AG04450 (cell line): Measurements from ENCODE around the gene GPR148. TPM values are rescaled to one million over a fixed set of nuclear protein-coding genes. Genes with fewer than 3 reads are reported as not detected.
"Not testable (repeated sequence)": the region's sequence is repeated elsewhere in the genome, so short reads cannot be mapped to it uniquely, and the experiment has no call there.

Experiments
- CTCF ChIA-PET: fragments of 300-600, 350-600 bp; formaldehyde crosslinking; extraction: SDS; loops from one replicate; lab custom pipeline; 2022; ENCODE audit warnings: antibody characterized with exemption, inconsistent platforms; lab: Charles Lee
- POLR2A ChIA-PET: fragments of 350-600 bp; formaldehyde crosslinking; extraction: SDS; loops from one replicate; lab custom pipeline; 2021; ENCODE audit warnings: antibody characterized with exemption, inconsistent platforms; lab: Yijun Ruan, JAX
- DNase-seq: peaks from one replicate; pipeline ENCODE4 v3.0.0-alpha.2; 2011; ENCODE audit warnings: low read depth, low spot score
- H3K27ac ChIP-seq: one replicate; pipeline ENCODE4 v1.5.1; 2012; ENCODE audit warnings: low read depth, low read length, control low read depth
- H3K27me3 ChIP-seq: one replicate; pipeline ENCODE4 v1.6.0; 2012; ENCODE audit warnings: low read length; ENCODE audit not compliant: control insufficient read depth, insufficient read depth
- H3K4me3 ChIP-seq: 2 replicates; pipeline ENCODE4 v1.5.1; 2011; ENCODE audit warnings: mild to moderate bottlenecking, low read depth, low read length, control low read depth
- H3K9me3 ChIP-seq: 2 replicates; pipeline ENCODE4 v1.5.1; 2012; ENCODE audit warnings: low read length; ENCODE audit not compliant: control insufficient read depth, insufficient read depth
- polyA minus RNA-seq: library from RNA; depleted of rRNA, polyadenylated mRNA; stranded (reverse); fragments of >200 nt; gene quantifications from 2 replicates; pipeline ENCODE4 v1.2.3, GENCODE V29; 2011; rRNA and poly(A)+ RNA removed
- polyA plus RNA-seq: library from polyadenylated mRNA; depleted of rRNA; stranded (reverse); fragments of >200 nt; gene quantifications from 2 replicates; pipeline ENCODE4 v1.2.3, GENCODE V29; 2011; rRNA removed
- TF ChIP-seq, protein P1 (sequence below): IDR thresholded peaks from 2 replicates; pipeline ENCODE4 v1.5.1; 2011; ENCODE audit warnings: low read depth, low read length, control low read depth, inconsistent platforms

The GPR148 gene, protein sequence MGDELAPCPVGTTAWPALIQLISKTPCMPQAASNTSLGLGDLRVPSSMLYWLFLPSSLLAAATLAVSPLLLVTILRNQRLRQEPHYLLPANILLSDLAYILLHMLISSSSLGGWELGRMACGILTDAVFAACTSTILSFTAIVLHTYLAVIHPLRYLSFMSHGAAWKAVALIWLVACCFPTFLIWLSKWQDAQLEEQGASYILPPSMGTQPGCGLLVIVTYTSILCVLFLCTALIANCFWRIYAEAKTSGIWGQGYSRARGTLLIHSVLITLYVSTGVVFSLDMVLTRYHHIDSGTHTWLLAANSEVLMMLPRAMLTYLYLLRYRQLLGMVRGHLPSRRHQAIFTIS
- not detected in 2 replicates for polyA plus RNA-seq
- polyA minus RNA-seq: 0.52 TPM in 1 of 2 replicates, not detected in the other

GRCh38 chr2:130728549-130729316 is at the start of gene GPR148:
TSS of gene GPR148 (plus strand) at chr2:130729070. CDS start at chr2:130729152, 82 bp downstream.
- POLR2A ChIA-PET: no interaction called here
- H3K9me3 ChIP-seq: peaks cover 4% of the 10 kb centered on the region
- no peak within 1 kb of the TSS for H3K4me3 ChIP-seq
- no peak within 1 kb of the TSS for H3K27ac ChIP-seq
- no peaks in the 10 kb centered on the region for H3K27me3 ChIP-seq
- TF ChIP-seq, protein P1, sequence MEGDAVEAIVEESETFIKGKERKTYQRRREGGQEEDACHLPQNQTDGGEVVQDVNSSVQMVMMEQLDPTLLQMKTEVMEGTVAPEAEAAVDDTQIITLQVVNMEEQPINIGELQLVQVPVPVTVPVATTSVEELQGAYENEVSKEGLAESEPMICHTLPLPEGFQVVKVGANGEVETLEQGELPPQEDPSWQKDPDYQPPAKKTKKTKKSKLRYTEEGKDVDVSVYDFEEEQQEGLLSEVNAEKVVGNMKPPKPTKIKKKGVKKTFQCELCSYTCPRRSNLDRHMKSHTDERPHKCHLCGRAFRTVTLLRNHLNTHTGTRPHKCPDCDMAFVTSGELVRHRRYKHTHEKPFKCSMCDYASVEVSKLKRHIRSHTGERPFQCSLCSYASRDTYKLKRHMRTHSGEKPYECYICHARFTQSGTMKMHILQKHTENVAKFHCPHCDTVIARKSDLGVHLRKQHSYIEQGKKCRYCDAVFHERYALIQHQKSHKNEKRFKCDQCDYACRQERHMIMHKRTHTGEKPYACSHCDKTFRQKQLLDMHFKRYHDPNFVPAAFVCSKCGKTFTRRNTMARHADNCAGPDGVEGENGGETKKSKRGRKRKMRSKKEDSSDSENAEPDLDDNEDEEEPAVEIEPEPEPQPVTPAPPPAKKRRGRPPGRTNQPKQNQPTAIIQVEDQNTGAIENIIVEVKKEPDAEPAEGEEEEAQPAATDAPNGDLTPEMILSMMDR: no peak
- DNase-seq: no peak
- CTCF ChIA-PET: no interaction called here

DNA sequence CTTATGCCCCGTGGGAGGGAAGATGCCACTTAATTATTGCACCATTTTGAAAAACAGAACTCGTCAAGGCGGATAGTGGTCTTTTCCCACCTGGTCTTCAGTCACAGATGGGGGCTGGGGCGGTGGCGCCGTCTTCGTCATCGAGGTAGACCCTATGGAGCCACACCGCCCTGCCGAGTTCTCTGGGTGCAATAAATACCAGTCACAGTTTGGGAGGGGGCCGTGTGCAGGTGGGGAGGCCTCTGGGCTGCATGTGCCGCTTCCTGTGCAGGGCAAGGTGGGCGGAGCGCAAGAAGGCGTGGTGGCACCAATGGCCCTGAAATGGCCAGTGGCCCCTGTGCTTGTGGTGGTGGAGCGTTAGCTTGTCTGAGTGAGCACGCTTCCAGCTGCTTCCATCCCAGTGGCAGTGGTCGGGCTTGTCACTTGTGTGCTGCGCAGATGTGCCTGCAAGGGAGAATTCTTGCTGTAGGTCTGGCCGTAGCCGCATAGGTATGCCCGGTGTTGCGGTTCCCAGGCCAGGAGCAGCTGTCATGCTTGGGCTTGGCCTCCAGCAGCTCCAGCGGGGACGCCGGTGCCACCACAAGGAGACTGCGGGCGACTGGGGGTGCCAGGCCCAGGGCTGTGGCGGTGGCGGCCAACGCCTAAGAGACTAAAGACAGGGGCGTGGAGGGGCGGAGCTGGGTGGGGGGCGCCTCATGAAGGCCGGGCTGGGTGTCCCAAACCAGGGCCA is 36.7 kb upstream of the GPR148 start:
- CTCF ChIA-PET, POLR2A ChIA-PET: not testable (repeated sequence)

GRCh38 chr2:130693474-130693873 is 35.4 kb upstream of the GPR148 start:
- DNase-seq, CTCF ChIA-PET, H3K4me3 ChIP-seq, POLR2A ChIA-PET, H3K27me3 ChIP-seq, H3K27ac ChIP-seq, H3K9me3 ChIP-seq: not testable (repeated sequence)

More for the DNA sequence above, 36.7 kb upstream of the GPR148 start:
- not testable (repeated sequence) for H3K27me3 ChIP-seq, DNase-seq, H3K9me3 ChIP-seq, H3K4me3 ChIP-seq, H3K27ac ChIP-seq

GRCh38 chr2:130703250-130703649 is 25.6 kb upstream of the GPR148 start:
- H3K27ac ChIP-seq, H3K9me3 ChIP-seq, CTCF ChIA-PET, POLR2A ChIA-PET, DNase-seq, H3K27me3 ChIP-seq, H3K4me3 ChIP-seq: not testable (repeated sequence)

GRCh38 chr2:130714795-130715194 is 14.1 kb upstream of the GPR148 start:
- POLR2A ChIA-PET, H3K4me3 ChIP-seq, DNase-seq, CTCF ChIA-PET, H3K27me3 ChIP-seq, H3K27ac ChIP-seq, H3K9me3 ChIP-seq: not testable (repeated sequence)

GRCh38 chr2:130720036-130720435 is 8.8 kb upstream of the GPR148 start:
- no peak for DNase-seq
- Histone ChIP-seq H3K27ac (no peak overlapping the region), H3K9me3 (no peaks in the 10 kb centered on the region), H3K4me3 (no peak overlapping the region), H3K27me3 (no peaks in the 10 kb centered on the region)
- ChIA-PET POLR2A (no interaction called here), CTCF (no interaction called here)
- TF ChIP-seq, protein P1: no peak
